GM12891 (cell line): ENCODE measurements around the gene WFDC2.

Experiments
- DNase-seq: peaks from one replicate; pipeline ENCODE4 v3.0.0; 2011; ENCODE audit warnings: low spot score; ENCODE audit not compliant: insufficient read length
- FAIRE-seq: peaks from 2 replicates; lab custom pipeline; 2011; peaks lifted over from hg19 to GRCh38; lab: Jason Lieb, UNC
- PAX5 ChIP-seq: IDR thresholded peaks from 2 replicates; pipeline ENCODE4 v1.6.1; 2011; ENCODE audit warnings: low read length, moderate library complexity, mild to moderate bottlenecking; ENCODE audit not compliant: insufficient read depth, severe bottlenecking
- POLR2A ChIP-seq: IDR thresholded peaks from 2 replicates; pipeline ENCODE4 v1.6.1; 2011; ENCODE audit warnings: low read depth, low read length, control low read depth
- POLR2AphosphoS5 ChIP-seq: IDR thresholded peaks from 2 replicates; pipeline ENCODE4 v1.6.1; 2011; ENCODE audit warnings: low read depth, low read length, control low read depth
- POU2F2 ChIP-seq: IDR thresholded peaks from 2 replicates; pipeline ENCODE4 v1.6.1; 2011; ENCODE audit warnings: low read depth, mild to moderate bottlenecking, control low read depth, low read length, moderate library complexity
- SPI1 ChIP-seq: IDR thresholded peaks from 2 replicates; pipeline ENCODE4 v1.6.1; 2011; ENCODE audit warnings: low read depth, low read length, control low read depth
- TAF1 ChIP-seq: IDR thresholded peaks from 2 replicates; pipeline ENCODE4 v1.6.1; 2011; ENCODE audit warnings: low read depth, low read length, control low read depth

WFDC2 gene

GRCh38 chr20:45495501-45495941 is 26.0 kb downstream of the WFDC2 start:
- DNase-seq (no peak), FAIRE-seq (no peak)
- TF ChIP-seq POLR2AphosphoS5 (no peak), POLR2A (no peak), SPI1 (no peak), PAX5 (no peak), TAF1 (no peak), POU2F2 (no peak)

GRCh38 chr20:45496166-45496565 is 26.6 kb downstream of the WFDC2 start:
- DNase-seq, result no peak
- no peak for FAIRE-seq
- TF ChIP-seq POLR2AphosphoS5 (no peak), PAX5 (no peak), POLR2A (no peak)

- FAIRE-seq, result no peak
- TF ChIP-seq POLR2AphosphoS5, result no peak
- no peak for TF ChIP-seq SPI1
- no peak for TF ChIP-seq PAX5
- TF ChIP-seq TAF1, result no peak
- TF ChIP-seq POU2F2, result no peak
- TF ChIP-seq POLR2A, result no peak
Observed at GRCh38 chr20:45497971-45498494, 28.5 kb downstream of the WFDC2 start.

GRCh38 chr20:45500022-45500421 is 30.5 kb downstream of the WFDC2 start:
- TF ChIP-seq POU2F2 (no peak), TAF1 (no peak), SPI1 (no peak), POLR2A (no peak), PAX5 (no peak), POLR2AphosphoS5 (no peak)
- DNase-seq (no peak), FAIRE-seq (no peak)

More at GRCh38 chr20:45497971-45498494, 28.5 kb downstream of the WFDC2 start:
- no peak for DNase-seq

GRCh38 chr20:45501600-45501999 is 32.0 kb downstream of the WFDC2 start:
- DNase-seq, result no peak
- TF ChIP-seq POLR2AphosphoS5 (no peak), POLR2A (no peak), SPI1 (no peak), PAX5 (no peak), POU2F2 (no peak), TAF1 (no peak)
- FAIRE-seq, result no peak

- FAIRE-seq, result no peak
- no peak for DNase-seq
- TF ChIP-seq POLR2A (no peak), POLR2AphosphoS5 (no peak), POU2F2 (no peak), SPI1 (no peak), PAX5 (no peak)
Observed at GRCh38 chr20:45502561-45502960, 33.0 kb downstream of the WFDC2 start.

GRCh38 chr20:45503403-45503802 is 33.9 kb downstream of the WFDC2 start:
- DNase-seq (no peak), FAIRE-seq (no peak)
- TF ChIP-seq POLR2AphosphoS5 (no peak), POU2F2 (no peak), POLR2A (no peak), SPI1 (no peak), PAX5 (no peak), TAF1 (no peak)

- FAIRE-seq, result no peak
- no peak for DNase-seq
- TF ChIP-seq POLR2AphosphoS5, result no peak
Observed at GRCh38 chr20:45506398-45506797, 36.8 kb downstream of the WFDC2 start.

GRCh38 chr20:45507011-45507820 is 37.7 kb downstream of the WFDC2 start:
- TF ChIP-seq POLR2A (no peak), PAX5 (no peak), POLR2AphosphoS5 (no peak), SPI1 (no peak), POU2F2 (no peak), TAF1 (no peak)
- DNase-seq (no peak), FAIRE-seq (peak; percentile 61)
